Stimulated activated CD4-positive, alpha-beta T cell treated with anti-CD3 and anti-CD28 coated beads, Interleukin-4, amount 100 ng/mL, for 4 hours (primary cell): ENCODE data around the gene TMEM183A.

Source experiments
- DNase-seq, 2 experiments: peaks; one replicate each; pipeline ENCODE4 v3.0.0-alpha.2; 2020

The TMEM183A gene

DNA sequence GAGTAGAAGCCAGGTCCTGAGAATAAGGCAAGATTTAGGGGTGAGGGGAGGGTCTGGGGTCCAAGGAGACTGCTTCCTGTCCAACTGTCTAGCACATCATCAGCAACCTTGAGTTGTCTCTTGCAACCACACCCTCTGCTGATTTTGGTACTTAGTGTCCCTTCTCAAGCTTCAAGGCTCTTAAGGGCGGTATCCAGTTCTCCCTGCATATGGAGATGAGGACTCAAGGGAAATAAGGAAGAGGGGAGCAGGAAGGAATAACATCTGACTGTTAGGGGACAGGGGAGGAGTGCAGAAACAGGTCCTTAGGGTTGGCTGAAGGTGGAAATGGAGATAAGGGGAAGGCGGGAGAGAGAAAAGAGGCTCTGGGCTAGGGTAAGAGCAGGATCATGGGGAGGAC lies 66.3 kb downstream of the TMEM183A start:
- DNase-seq = no peak
